Astrocyte of the cerebellum (primary cell): Measurements from ENCODE around the gene PAGR1.
"Not testable (repeated sequence)": the region's sequence is repeated elsewhere in the genome, so short reads cannot be mapped to it uniquely, and the experiment has no call there.

Source experiments
- DNase-seq: peaks from one replicate; pipeline ENCODE4 v3.0.0-alpha.2; 2011; ENCODE audit warnings: low read depth
- H3K4me3 ChIP-seq: 2 replicates; pipeline ENCODE4 v1.5.1; 2011; ENCODE audit warnings: mild to moderate bottlenecking, low read depth, low read length, moderate library complexity
- CTCF ChIP-seq: IDR thresholded peaks from 2 replicates; pipeline ENCODE4 v1.5.1; 2012; ENCODE audit warnings: low read length, low read depth, moderate library complexity, mild to moderate bottlenecking; ENCODE audit errors: missing control alignments
- in situ Hi-C: cut with HindIII; loops from 2 replicates; pipeline ENCODE4 v1.10.0; 2017; ENCODE audit warnings: low sequenced_read_pairs

The PAGR1 gene

GRCh38 chr16:29860218-29860617 lies 44.3 kb downstream of the PAGR1 start:
- no peak for DNase-seq
- H3K4me3 ChIP-seq: no peak overlapping the region
- in situ Hi-C loops: loop anchor here (5.0 kb wide), 1 partner anchor 82 kb away; no protein-coding TSS in a partner anchor
- no peak for TF ChIP-seq CTCF

- H3K4me3 ChIP-seq: peak overlapping the region; percentile 86
- in situ Hi-C loops: loop anchor here (5.0 kb wide), 1 partner anchor 80 kb away; no protein-coding TSS in a partner anchor
- TF ChIP-seq CTCF: peak; percentile 43
- DNase-seq: no peak
Observed at GRCh38 chr16:29862383-29862883, 46.5 kb downstream of the PAGR1 start.

- peak; percentile 96 for DNase-seq
- H3K4me3 ChIP-seq: peak within 1 kb of the TSS; percentile 86
- in situ Hi-C loops: loop anchor here (5.0 kb wide), 1 partner anchor 79 kb away; no protein-coding TSS in a partner anchor
- peak; percentile 76 for TF ChIP-seq CTCF
Observed at GRCh38 chr16:29862884-29863668, 47.1 kb downstream of the PAGR1 start, which contains the start of gene CDIPT. CDIPT (minus strand) TSS chr16:29863226; CDS start chr16:29862857, 369 bp downstream.

GRCh38 chr16:29863669-29863984 lies 47.7 kb downstream of the PAGR1 start:
- peak overlapping the region; percentile 86 for H3K4me3 ChIP-seq
- TF ChIP-seq CTCF: no peak
- in situ Hi-C loops: loop anchor here (5.0 kb wide), 1 partner anchor 79 kb away; no protein-coding TSS in a partner anchor
- no peak for DNase-seq

GRCh38 chr16:29864205-29864604 lies 48.3 kb downstream of the PAGR1 start:
- no peak for TF ChIP-seq CTCF
- no peak overlapping the region for H3K4me3 ChIP-seq
- DNase-seq: no peak
- in situ Hi-C loops: loop anchor here (5.0 kb wide), 1 partner anchor 78 kb away; no protein-coding TSS in a partner anchor

- no peak for DNase-seq
- in situ Hi-C loops: no loop called here
- no peak overlapping the region for H3K4me3 ChIP-seq
- TF ChIP-seq CTCF: no peak
Observed at GRCh38 chr16:29868396-29869009, 52.6 kb downstream of the PAGR1 start.

- H3K4me3 ChIP-seq, DNase-seq, in situ Hi-C loops: not testable (repeated sequence)
Observed at GRCh38 chr16:29869067-29869466, 53.1 kb downstream of the PAGR1 start.
